ENCODE measurements around the gene TARS1. TPM values are rescaled to one million over a fixed set of nuclear protein-coding genes. Genes with fewer than 3 reads are reported as not detected.

TARS1 gene
- total and polyA plus RNA-seq, 2 of the 8 experiments (the other 6 are each of a cell fraction or from before 2014, with no cell fraction given), result 94.4 to 445 TPM

DNA sequence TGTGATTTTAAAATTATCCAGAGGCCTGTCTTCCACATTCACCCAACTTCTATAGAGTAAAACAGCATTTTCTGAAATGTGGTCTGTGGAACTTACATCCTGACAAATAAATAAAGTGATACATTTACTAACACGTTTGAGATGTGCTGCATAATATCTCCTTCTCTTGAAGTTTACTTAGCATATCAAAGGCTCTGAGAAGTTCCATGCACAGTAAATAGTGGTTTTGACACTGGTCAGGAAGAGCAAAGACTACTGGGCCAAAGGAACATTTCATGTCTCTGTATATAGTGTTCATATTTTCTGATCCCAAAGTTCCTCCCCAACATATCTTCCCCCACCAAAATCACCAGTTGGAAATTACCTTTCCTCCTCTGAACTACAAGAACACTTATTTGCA lies 30.5 kb upstream of the TARS1 start:
- no peaks in the 10 kb centered on the region for H3K9me3 ChIP-seq (ENCODE audit: insufficient read depth in 2 of 2, low read depth in 1 of 2, low read length in 1 of 2)
- H3K56ac ChIP-seq (replicated peaks; ENCODE audit: insufficient read length, low read depth, low read length), result no peak overlapping the region
- no peaks in the 10 kb centered on the region for H3K79me1 ChIP-seq (ENCODE audit: low read depth, low read length)
- no peak overlapping the region for H2BK12ac ChIP-seq (ENCODE audit: low read depth, low read length)
- no peak overlapping the region for H3K18ac ChIP-seq (ENCODE audit: extremely low read depth, low read length)
- no peaks in the 10 kb centered on the region; a peak in 1 of 7 replicates for H3K27me3 ChIP-seq (replicated peaks in 1 of 4; ENCODE audit: control insufficient read depth in 3 of 4, extremely low read depth in 1 of 4, insufficient read depth in 3 of 4, low read length in 3 of 4)
- peaks cover 0 to 4% (median 0%) of the 10 kb centered on the region in 4 experiments; a peak in 1 of 7 replicates for H3K4me1 ChIP-seq (replicated peaks in 1 of 4; ENCODE audit: control insufficient read depth in 3 of 4, insufficient read depth in 4 of 4, low read length in 3 of 4)
- DNase-seq (ENCODE audit: low read depth in 1 of 2, low spot score in 2 of 2), result no peak
- no peak overlapping the region for H2BK15ac ChIP-seq (ENCODE audit: low read length)
- no peak overlapping the region for H2BK20ac ChIP-seq (ENCODE audit: low read length)
- ChIA-PET POLR2A (ENCODE audit: partially characterized antibody) (no interaction called here), CTCF (ENCODE audit: partially characterized antibody) (no interaction called here)
- H3K4me2 ChIP-seq (ENCODE audit: insufficient read depth in 1 of 2, low read depth in 2 of 2, low read length in 2 of 2), result no peak overlapping the region
- H3K4ac ChIP-seq (replicated peaks; ENCODE audit: insufficient read length, low read depth, low read length), result no peak overlapping the region
- H3K79me2 ChIP-seq (ENCODE audit: control insufficient read depth in 1 of 2, insufficient read depth in 2 of 2, low read length in 2 of 2), result no peaks in the 10 kb centered on the region
- 82% methylated on average over 1 of the region's 1 CpG; no CpG with 5 or more reads in 1 of the 2 experiments for WGBS, 2 experiments (ENCODE audit: extremely low coverage in 1 of 2, insufficient coverage in 1 of 2, insufficient read length in 1 of 2, insufficient replicate concordance in 2 of 2, low coverage in 1 of 2, low lambda C conversion rate in 2 of 2, missing lambda C conversion rate in 1 of 2)
- no peak for FAIRE-seq
- no peak overlapping the region for H3K27ac ChIP-seq (ENCODE audit: low read depth, low read length)
- no peak overlapping the region for H4K8ac ChIP-seq (ENCODE audit: extremely low read depth, insufficient read depth, low read length)
- no peak overlapping the region for H3K4me3 ChIP-seq (ENCODE audit: extremely low read depth in 1 of 4, insufficient read depth in 2 of 4, low read depth in 3 of 4, low read length in 4 of 4)
- no peaks in the 10 kb centered on the region for H3K23me2 ChIP-seq (ENCODE audit: low read depth, low read length)
- no peak overlapping the region for H4K91ac ChIP-seq (replicated peaks; ENCODE audit: insufficient read length, low read length)
- H2AFZ ChIP-seq (ENCODE audit: low read length), result no peak overlapping the region
- no peaks in the 10 kb centered on the region for H4K20me1 ChIP-seq (replicated peaks in 1 of 2; ENCODE audit: control insufficient read depth in 1 of 2, insufficient read depth in 2 of 2, low read length in 2 of 2)
- H4K5ac ChIP-seq (ENCODE audit: insufficient read length, low read depth, low read length), result no peak overlapping the region
- TF ChIP-seq RFX5 (IDR thresholded peaks at IDR 0.05; ENCODE audit: borderline replicate concordance, low read depth, low read length), result no peak
- TF ChIP-seq KDM5A (IDR thresholded peaks at IDR 0.05; ENCODE audit: low read length), result no peak
- no peak for TF ChIP-seq BRCA1 (IDR thresholded peaks at IDR 0.05; ENCODE audit: low read depth, low read length)
- no peak for TF ChIP-seq YY1 (IDR thresholded peaks at IDR 0.05; ENCODE audit: low read depth, low read length)
- TF ChIP-seq RAD21 (IDR thresholded peaks at IDR 0.05 in 1 of 2, conservative IDR thresholded peaks at IDR 0.05 in 1 of 2; ENCODE audit: low read depth in 2 of 2, low read length in 2 of 2), result no peak
- TF ChIP-seq NRF1 (IDR thresholded peaks at IDR 0.05; ENCODE audit: low read depth, low read length), result no peak
- TF ChIP-seq CBX8 (IDR thresholded peaks at IDR 0.05; ENCODE audit: borderline replicate concordance, low read depth, low read length), result no peak
- no peak for TF ChIP-seq FOSL1 (IDR thresholded peaks at IDR 0.05; ENCODE audit: insufficient read depth, low read depth, low read length)
- TF ChIP-seq RXRA (IDR thresholded peaks at IDR 0.05; ENCODE audit: insufficient read depth, low read depth, low read length), result no peak
- no peak for TF ChIP-seq CBX5 (IDR thresholded peaks at IDR 0.05; ENCODE audit: low read depth, low read length)
- H2BK5ac ChIP-seq (ENCODE audit: low read depth, low read length), result no peak overlapping the region
- H3K9ac ChIP-seq (replicated peaks in 1 of 4; ENCODE audit: extremely low read depth in 1 of 4, low read depth in 3 of 4, low read length in 3 of 4), result no peak overlapping the region
- H2BK120ac ChIP-seq (replicated peaks; ENCODE audit: low read depth, low read length), result no peak overlapping the region
- H3K23ac ChIP-seq (ENCODE audit: insufficient read length), result no peak overlapping the region
- no peaks in the 10 kb centered on the region for H3K36me3 ChIP-seq (ENCODE audit: control insufficient read depth in 2 of 4, insufficient read depth in 4 of 4, low read length in 3 of 4)
- H2AK5ac ChIP-seq (ENCODE audit: low read depth, low read length), result no peak overlapping the region
- no peak overlapping the region for H3K14ac ChIP-seq (ENCODE audit: insufficient read length)
